K562 (cell line): ENCODE measurements around the gene DZIP3. TPM values are rescaled to one million over a fixed set of nuclear protein-coding genes. Genes with fewer than 3 reads are reported as not detected.

Source experiments
- BCOR ChIP-seq: fragments of 450-650 bp; IDR thresholded peaks from 2 replicates; pipeline ENCODE4 v1.6.1; 2016
- ELF4 ChIP-seq: fragments of 450-650 bp; formaldehyde crosslinking; IDR thresholded peaks from 2 replicates; pipeline ENCODE4 v1.4.0; 2022; ENCODE audit warnings: missing genetic modification characterization
- EP300 ChIP-seq: IDR thresholded peaks from 2 replicates; pipeline ENCODE4 v1.6.1; 2012; ENCODE audit warnings: low read length, improper control_type of control experiment
- EWSR1 ChIP-seq: fragments of 450-650 bp; IDR thresholded peaks from 2 replicates; pipeline ENCODE4 v1.6.1; 2018; ENCODE audit warnings: borderline replicate concordance, mild to moderate bottlenecking, low read depth, moderate library complexity; ENCODE audit not compliant: partially characterized antibody
- FOXP1 ChIP-seq: sonication (generic); formaldehyde crosslinking; IDR thresholded peaks from 2 replicates; pipeline ENCODE4 v1.8.0; 2022; ENCODE audit warnings: mild to moderate bottlenecking, missing genetic modification reagents
- JUNB ChIP-seq: fragments of 450-650 bp; formaldehyde crosslinking; conservative IDR thresholded peaks from 2 replicates; pipeline ENCODE4 v1.4.0; 2020; ENCODE audit warnings: mild to moderate bottlenecking
- SIX5 ChIP-seq, 2 experiments: IDR thresholded peaks; 2 replicates each; pipeline ENCODE4 v1.6.1; 2011; ENCODE audit warnings: low read length in 2 of 2, borderline replicate concordance in 1 of 2, low read depth in 1 of 2, mild to moderate bottlenecking in 1 of 2, moderate library complexity in 1 of 2; ENCODE audit not compliant: insufficient read depth in 1 of 2
- TAF15 ChIP-seq: fragments of 200-400 bp; formaldehyde crosslinking; IDR thresholded peaks from 2 replicates; pipeline ENCODE4 v1.6.1; 2017; ENCODE audit warnings: mild to moderate bottlenecking, low read depth, low read length, moderate library complexity
- TARDBP ChIP-seq: fragments of 450-650 bp; IDR thresholded peaks from 2 replicates; pipeline ENCODE4 v1.6.1; 2016
- TCF7 ChIP-seq: sonication (generic); IDR thresholded peaks from 2 replicates; pipeline ENCODE4 v1.6.1; 2016; ENCODE audit warnings: antibody characterized with exemption, borderline replicate concordance
- TOE1 ChIP-seq, 2 experiments: fragments of 450-650 bp in 1 of 2; sonication (generic) in 1 of 2; formaldehyde crosslinking in 1 of 2; IDR thresholded peaks; 2 replicates each; pipeline versions ENCODE4 v1.7.1 to v1.8.0; 2016 to 2022; ENCODE audit warnings: borderline replicate concordance in 2 of 2, mild to moderate bottlenecking in 2 of 2, antibody characterized with exemption in 1 of 2, inconsistent platforms in 1 of 2, low read depth in 1 of 2, missing genetic modification reagents in 1 of 2, moderate library complexity in 1 of 2
- ZNF699 ChIP-seq: fragments of 250-450 bp; sonication (Bioruptor Pico); IDR thresholded peaks from 2 replicates; pipeline ENCODE4 v1.8.0; 2021; ENCODE audit warnings: mild to moderate bottlenecking, moderate library complexity; ENCODE audit not compliant: insufficient replicate concordance
- polyA plus RNA-seq, 8 experiments: library from polyadenylated mRNA; depleted of rRNA in 4 of 8; stranded (reverse) in 5 of 8; unstranded in 3 of 8; fragments of >200 nt; fragmentation: Nextera tagmentation in 2 of 8; fragmentation: Illumina TruSeq in 1 of 8; extraction: Ambion mirVana in 2 of 8; extraction: Trizol in 1 of 8; gene quantifications; 2 replicates each; pipeline versions ENCODE4 v1.2.1 to v1.2.3, GENCODE V29; 2011 to 2014; ENCODE audit warnings: inconsistent platforms in 1 of 8, missing spikeins in 1 of 8
- total RNA-seq, 7 experiments: library from RNA; depleted of rRNA in 6 of 7; stranded (reverse); fragments of >200 nt in 6 of 7; fragmentation: Illumina TruSeq in 2 of 7; extraction: Trizol in 2 of 7; gene quantifications; 2 replicates each; pipeline versions ENCODE4 v1.2.1 to v1.2.3, GENCODE V29; 2011 to 2021; ENCODE audit warnings: low replicate concordance in 1 of 7
- TF ChIP-seq, protein P1 (sequence below): sonication (generic); formaldehyde crosslinking; IDR thresholded peaks from 2 replicates; pipeline ENCODE4 v1.8.1; 2023; ENCODE audit warnings: mild to moderate bottlenecking, missing genetic modification reagents
- TF ChIP-seq, protein P2 (sequence below): fragments of 450-650 bp; IDR thresholded peaks from 2 replicates; pipeline ENCODE4 v1.7.1; 2018; ENCODE audit warnings: mild to moderate bottlenecking, low read depth; ENCODE audit not compliant: partially characterized antibody
- TF ChIP-seq, protein P3 (sequence below): IDR thresholded peaks from 2 replicates; pipeline ENCODE4 v1.6.1; 2011; ENCODE audit warnings: borderline replicate concordance, low read depth, mild to moderate bottlenecking, moderate library complexity, low read length; ENCODE audit not compliant: insufficient read depth, poor library complexity, severe bottlenecking
- TF ChIP-seq, protein P4 (sequence below): fragments of 250-450 bp; sonication (Bioruptor Pico); IDR thresholded peaks from 2 replicates; pipeline ENCODE4 v1.5.0; 2021; ENCODE audit warnings: mild to moderate bottlenecking, moderate library complexity

The DZIP3 gene
- total and polyA plus RNA-seq, 9 of the 15 experiments (the other 6 are each of a cell fraction or from before 2014, with no cell fraction given) = 3.5 to 9.7 (median 5.7) TPM

DNA sequence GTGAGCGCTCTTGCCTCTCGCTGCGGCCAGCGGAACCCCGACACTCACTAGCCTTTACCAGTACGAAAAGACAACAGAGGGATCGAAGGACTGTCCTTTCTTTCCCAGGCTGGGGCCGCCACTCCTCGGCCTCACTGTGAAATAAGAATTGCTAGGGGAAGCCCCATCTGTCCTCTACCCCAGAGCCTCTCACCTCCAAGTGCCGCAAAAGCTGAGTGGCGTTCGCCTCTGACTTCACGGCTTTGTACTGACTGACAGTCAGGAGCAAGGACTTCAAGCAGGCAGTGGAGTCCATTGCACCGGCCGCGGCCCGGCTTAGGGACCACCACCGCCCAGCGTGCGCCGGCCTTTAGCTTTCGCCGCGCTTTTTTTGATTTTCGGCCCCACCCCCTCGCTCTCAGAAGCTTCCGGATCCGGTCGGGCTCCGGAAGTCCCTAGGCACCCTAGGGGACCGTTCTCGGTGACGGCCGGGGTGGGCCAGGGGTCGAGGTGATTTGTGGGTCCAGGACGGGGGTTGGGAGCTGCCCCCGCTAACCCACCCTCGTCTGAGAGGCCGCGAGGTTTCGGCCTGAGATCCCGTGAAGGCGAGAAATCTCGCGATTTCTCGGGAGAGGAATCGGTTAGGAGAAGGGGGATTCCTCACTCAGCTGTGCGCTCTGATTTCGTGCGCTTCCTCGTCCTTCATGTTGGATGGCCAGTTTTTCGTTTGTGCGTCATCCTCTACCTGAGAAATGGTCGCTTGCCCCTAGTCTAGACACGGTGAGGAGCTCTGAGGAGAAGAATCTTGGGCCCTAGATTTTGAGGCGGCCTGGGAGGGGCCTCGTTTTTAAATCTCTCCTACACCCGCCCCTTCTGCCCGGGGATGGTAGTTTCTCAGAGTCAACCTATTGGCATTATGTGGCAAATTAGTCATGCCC, at the start of gene DZIP3, which contains the start of gene CIP2A (continued):
- TF ChIP-seq, protein P1, sequence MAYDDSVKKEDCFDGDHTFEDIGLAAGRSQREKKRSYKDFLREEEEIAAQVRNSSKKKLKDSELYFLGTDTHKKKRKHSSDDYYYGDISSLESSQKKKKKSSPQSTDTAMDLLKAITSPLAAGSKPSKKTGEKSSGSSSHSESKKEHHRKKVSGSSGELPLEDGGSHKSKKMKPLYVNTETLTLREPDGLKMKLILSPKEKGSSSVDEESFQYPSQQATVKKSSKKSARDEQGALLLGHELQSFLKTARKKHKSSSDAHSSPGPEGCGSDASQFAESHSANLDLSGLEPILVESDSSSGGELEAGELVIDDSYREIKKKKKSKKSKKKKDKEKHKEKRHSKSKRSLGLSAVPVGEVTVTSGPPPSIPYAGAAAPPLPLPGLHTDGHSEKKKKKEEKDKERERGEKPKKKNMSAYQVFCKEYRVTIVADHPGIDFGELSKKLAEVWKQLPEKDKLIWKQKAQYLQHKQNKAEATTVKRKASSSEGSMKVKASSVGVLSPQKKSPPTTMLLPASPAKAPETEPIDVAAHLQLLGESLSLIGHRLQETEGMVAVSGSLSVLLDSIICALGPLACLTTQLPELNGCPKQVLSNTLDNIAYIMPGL (CRISPR knock-in tag) = no peak
- TF ChIP-seq, protein P2, sequence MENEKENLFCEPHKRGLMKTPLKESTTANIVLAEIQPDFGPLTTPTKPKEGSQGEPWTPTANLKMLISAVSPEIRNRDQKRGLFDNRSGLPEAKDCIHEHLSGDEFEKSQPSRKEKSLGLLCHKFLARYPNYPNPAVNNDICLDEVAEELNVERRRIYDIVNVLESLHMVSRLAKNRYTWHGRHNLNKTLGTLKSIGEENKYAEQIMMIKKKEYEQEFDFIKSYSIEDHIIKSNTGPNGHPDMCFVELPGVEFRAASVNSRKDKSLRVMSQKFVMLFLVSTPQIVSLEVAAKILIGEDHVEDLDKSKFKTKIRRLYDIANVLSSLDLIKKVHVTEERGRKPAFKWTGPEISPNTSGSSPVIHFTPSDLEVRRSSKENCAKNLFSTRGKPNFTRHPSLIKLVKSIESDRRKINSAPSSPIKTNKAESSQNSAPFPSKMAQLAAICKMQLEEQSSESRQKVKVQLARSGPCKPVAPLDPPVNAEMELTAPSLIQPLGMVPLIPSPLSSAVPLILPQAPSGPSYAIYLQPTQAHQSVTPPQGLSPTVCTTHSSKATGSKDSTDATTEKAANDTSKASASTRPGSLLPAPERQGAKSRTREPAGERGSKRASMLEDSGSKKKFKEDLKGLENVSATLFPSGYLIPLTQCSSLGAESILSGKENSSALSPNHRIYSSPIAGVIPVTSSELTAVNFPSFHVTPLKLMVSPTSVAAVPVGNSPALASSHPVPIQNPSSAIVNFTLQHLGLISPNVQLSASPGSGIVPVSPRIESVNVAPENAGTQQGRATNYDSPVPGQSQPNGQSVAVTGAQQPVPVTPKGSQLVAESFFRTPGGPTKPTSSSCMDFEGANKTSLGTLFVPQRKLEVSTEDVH = peak; percentile 85
- TF ChIP-seq TCF7 (no peak), EWSR1 (no peak), JUNB (CRISPR knock-in tag) (no peak), ELF4 (CRISPR knock-in tag) (no peak), EP300 (no peak), FOXP1 (CRISPR knock-in tag) (no peak), TARDBP (no peak), TOE1 (IDR thresholded peaks at IDR 0.05; ENCODE audit: borderline replicate concordance) (no peak), TOE1 (CRISPR knock-in tag; IDR thresholded peaks at IDR 0.05; ENCODE audit: borderline replicate concordance, low read depth) (no peak), BCOR (no peak), ZNF699 (CRISPR knock-in tag) (no peak), SIX5 (IDR thresholded peaks at IDR 0.05; ENCODE audit: borderline replicate concordance in 1 of 2, insufficient read depth in 1 of 2, low read depth in 1 of 2, low read length in 2 of 2) (no peak), TAF15 (no peak)
- TF ChIP-seq, protein P3, sequence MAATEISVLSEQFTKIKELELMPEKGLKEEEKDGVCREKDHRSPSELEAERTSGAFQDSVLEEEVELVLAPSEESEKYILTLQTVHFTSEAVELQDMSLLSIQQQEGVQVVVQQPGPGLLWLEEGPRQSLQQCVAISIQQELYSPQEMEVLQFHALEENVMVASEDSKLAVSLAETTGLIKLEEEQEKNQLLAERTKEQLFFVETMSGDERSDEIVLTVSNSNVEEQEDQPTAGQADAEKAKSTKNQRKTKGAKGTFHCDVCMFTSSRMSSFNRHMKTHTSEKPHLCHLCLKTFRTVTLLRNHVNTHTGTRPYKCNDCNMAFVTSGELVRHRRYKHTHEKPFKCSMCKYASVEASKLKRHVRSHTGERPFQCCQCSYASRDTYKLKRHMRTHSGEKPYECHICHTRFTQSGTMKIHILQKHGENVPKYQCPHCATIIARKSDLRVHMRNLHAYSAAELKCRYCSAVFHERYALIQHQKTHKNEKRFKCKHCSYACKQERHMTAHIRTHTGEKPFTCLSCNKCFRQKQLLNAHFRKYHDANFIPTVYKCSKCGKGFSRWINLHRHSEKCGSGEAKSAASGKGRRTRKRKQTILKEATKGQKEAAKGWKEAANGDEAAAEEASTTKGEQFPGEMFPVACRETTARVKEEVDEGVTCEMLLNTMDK = no peak
- TF ChIP-seq, protein P4, sequence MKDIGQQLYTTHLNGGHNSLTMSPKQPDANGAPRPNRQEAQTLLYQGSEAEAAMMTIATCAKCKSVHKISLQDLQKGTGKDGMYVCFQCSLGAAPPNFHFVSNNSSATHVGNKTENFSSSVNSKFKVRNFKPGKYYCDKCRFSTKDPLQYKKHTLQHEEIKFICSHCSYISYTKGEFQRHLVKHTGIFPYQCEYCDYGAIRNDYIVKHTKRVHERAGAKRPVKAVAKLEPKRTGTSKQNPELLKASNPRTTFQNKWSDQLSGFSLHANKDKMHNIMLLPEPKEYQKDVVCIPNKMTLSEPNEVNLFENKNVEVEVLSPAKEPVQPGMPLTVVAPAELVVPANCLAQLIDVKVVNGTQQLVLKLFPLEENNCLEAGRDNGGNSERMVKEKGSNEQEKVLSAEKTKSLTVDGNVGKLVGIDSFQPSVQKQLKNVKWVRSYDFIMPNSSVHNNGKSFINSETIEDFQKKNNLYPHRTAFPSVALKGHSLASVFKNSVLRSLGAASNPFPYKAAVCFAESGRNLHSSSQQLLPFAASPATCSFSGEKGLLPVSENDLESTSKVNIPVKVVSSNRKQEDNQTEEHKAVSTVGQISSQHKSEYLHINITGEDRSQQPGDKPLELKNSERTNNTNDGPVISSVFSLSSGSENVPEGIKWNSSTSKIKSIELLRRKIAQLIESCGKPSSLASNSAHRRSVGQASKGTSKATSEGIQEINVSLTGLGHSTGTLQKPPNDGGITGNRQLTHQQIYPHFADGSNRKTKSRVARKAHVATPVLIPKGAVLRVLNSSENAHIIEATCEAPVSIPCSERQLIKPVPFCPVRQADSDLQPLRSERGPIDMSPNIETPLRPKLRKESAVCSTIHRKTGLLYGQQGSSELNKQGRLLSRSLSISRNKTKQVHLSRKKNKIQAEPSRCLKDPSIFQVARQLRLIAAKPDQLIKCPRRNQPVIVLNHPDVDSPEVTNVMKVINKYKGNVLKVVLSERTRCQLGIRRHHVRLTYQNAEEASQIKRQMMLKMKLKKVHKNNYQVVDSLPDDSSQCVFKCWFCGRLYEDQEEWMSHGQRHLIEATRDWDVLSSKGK = no peak
